Kidney epithelial cell (primary cell): ENCODE results near the gene FALEC. TPM values are rescaled to one million over a fixed set of nuclear protein-coding genes. Genes with fewer than 3 reads are reported as not detected.

Source experiments
- DNase-seq: peaks from one replicate; pipeline ENCODE4 v3.0.0-alpha.2; 2010; ENCODE audit warnings: low read depth
- H3K27me3 ChIP-seq: 2 replicates; pipeline ENCODE4 v1.6.0; 2011; ENCODE audit warnings: low read length; ENCODE audit not compliant: control insufficient read depth, insufficient read depth
- H3K36me3 ChIP-seq: 2 replicates; pipeline ENCODE4 v1.5.1; 2011; ENCODE audit warnings: low read length; ENCODE audit not compliant: control insufficient read depth, insufficient read depth
- H3K4me3 ChIP-seq: 2 replicates; pipeline ENCODE4 v1.5.1; 2011; ENCODE audit warnings: low read depth, mild to moderate bottlenecking, control low read depth, low read length
- CTCF ChIP-seq: IDR thresholded peaks from 2 replicates; pipeline ENCODE4 v1.5.1; 2011; ENCODE audit warnings: mild to moderate bottlenecking, moderate library complexity, low read length, control low read depth, inconsistent platforms; ENCODE audit not compliant: insufficient read depth, poor library complexity, severe bottlenecking
- total RNA-seq: library from RNA; depleted of rRNA; stranded (reverse); fragments of >200 nt; gene quantifications from 2 replicates; pipeline ENCODE4 v1.2.3, GENCODE V29; 2015

Gene FALEC
- total RNA-seq, 1 donor from 2014 or later: not detected

DNA sequence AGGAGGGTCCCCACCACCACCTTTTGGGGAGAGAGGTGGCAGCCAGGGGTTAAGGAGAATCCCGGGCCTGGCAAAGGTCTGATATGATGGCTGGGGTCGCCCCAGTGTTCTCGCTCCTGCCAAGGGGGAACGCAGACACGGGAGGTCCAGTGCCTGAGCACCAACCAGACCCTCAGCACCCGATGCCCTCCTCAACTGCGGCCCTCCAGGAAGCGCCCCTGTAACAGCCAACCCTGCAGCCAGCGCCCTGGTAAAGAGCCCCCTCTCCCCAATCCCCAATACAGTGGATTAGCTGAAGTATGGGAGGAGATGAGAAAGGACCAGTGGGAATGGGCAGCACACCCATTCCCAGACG is 44.1 kb downstream of the FALEC start:
- no peak for TF ChIP-seq CTCF
- DNase-seq: no peak

DNA sequence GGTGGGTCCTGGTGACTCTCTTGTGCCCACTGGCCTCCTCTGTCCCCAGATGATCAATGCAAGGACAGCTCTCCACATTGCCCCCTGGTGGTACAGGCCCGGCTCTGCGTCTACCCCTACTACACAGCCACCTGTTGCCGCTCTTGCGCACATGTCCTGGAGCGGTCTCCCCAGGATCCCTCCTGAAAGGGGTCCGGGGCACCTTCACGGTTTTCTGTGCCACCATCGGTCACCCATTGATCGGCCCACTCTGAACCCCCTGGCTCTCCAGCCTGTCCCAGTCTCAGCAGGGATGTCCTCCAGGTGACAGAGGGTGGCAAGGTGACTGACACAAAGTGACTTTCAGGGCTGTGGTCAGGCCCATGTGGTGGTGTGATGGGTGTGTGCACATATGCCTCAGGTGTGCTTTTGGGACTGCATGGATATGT is 44.5 kb downstream of the FALEC start:
- DNase-seq: no peak

More for the DNA sequence above, 44.1 kb downstream of the FALEC start:
- Histone ChIP-seq H3K36me3 (no peaks in the 10 kb centered on the region), H3K27me3 (no peaks in the 10 kb centered on the region), H3K4me3 (no peak overlapping the region)

DNA sequence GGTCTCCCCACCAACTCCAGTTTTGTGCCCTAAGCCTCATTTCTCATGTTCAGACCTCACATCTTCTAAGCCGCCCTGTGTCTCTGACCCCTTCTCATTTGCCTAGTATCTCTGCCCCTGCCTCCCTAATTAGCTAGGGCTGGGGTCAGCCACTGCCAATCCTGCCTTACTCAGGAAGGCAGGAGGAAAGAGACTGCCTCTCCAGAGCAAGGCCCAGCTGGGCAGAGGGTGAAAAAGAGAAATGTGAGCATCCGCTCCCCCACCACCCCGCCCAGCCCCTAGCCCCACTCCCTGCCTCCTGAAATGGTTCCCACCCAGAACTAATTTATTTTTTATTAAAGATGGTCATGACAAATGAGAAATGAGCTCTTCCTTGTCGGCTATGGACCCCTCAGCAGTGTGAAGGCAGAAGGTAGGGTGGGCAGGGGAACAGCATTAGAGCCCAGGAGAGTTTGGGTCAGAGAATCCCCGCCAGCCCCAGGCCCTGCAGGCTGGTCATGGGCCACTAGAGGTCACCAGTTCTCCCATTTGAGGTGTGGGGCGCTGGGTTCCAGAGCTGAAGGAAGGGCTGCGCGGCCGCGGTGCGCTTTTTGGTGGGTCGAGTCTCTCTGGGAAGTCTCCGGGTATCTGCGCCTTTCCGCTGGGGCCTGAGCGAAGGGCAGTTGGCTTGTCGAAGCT is 45.2 kb downstream of the FALEC start:
- no peaks in the 10 kb centered on the region for H3K27me3 ChIP-seq
- peak; percentile 84 for TF ChIP-seq CTCF
- DNase-seq: no peak
- peak overlapping the region; percentile 36 for H3K4me3 ChIP-seq
- no peaks in the 10 kb centered on the region for H3K36me3 ChIP-seq

More for the DNA sequence above, 44.5 kb downstream of the FALEC start:
- Histone ChIP-seq H3K4me3 (no peak overlapping the region), H3K36me3 (no peaks in the 10 kb centered on the region), H3K27me3 (no peaks in the 10 kb centered on the region)
- TF ChIP-seq CTCF: peak; percentile 95

DNA sequence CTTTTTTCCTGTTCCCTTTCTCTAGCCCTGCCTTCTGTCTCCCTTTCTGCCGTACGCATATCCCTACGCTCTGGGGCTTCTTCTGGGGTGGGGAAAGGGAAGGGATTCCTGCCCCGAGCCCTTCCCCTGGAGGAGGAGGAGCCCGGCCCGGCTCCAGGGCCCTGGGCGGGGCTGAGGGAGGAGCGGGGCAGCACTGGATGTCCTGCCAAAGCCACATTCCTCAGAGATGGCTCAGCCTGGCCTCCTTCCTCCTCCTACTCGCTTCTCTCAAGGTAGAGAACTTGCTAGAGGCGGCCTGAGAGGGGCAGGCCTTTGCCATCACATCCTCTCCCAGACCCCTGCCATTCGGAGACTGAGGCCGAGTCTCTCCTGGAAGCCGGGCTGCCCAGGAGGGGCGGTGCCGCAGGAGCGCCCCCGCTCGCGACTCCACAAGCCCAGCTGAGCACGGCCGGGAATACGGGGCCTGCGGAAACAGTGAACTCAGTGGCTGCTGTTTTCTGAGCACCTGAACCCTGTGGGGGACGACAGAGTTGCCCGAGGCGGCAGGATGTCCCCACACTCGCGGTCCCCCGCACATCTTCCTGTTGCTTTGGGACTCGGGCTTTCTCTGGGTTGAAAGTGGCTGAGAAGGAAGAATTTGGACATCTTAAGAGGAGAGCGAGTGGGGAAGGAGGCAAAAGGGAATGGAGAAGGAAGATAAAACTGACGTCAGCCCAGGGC is 45.9 kb downstream of the FALEC start:
- H3K36me3 ChIP-seq: no peaks in the 10 kb centered on the region

DNA sequence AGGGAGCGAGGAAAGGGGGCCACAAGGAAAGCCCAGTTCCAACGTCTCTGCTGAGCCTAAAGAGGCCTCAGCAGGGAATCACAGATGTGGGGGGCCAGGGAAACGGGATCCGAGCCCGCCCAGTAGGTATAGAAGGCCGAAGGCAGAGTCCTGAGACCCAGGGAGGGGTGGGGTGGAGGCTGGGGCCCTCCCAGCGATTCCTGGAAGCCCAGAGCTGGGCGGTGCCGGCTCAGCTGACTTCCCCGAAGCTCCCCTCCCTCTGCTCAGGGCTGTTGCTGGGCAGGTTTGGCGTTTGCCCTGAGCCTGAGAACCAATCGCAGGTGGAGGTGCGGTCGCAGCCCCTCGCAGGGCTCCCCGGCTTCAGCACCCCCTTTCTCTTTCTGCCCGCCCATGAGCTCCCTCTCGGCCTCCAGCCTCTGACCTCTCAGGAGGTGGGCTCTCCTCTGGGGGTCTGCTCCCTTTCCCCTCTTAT is 46.5 kb downstream of the FALEC start:
- peak overlapping the region; percentile 45 for H3K4me3 ChIP-seq
- H3K36me3 ChIP-seq: no peaks in the 10 kb centered on the region
- TF ChIP-seq CTCF: no peak
- H3K27me3 ChIP-seq: no peaks in the 10 kb centered on the region
- no peak for DNase-seq

More for the DNA sequence above, 45.9 kb downstream of the FALEC start:
- peak; percentile 19 for TF ChIP-seq CTCF
- peak; percentile 94 for DNase-seq
- Histone ChIP-seq H3K4me3 (peak overlapping the region; percentile 45), H3K27me3 (no peaks in the 10 kb centered on the region)
